Transverse colon (tissue), 4 donors: ENCODE measurements around the gene CSNK2B. TPM values are rescaled to one million over a fixed set of nuclear protein-coding genes. Genes with fewer than 3 reads are reported as not detected.

Source experiments
- DNase-seq: peaks from one replicate; pipeline ENCODE4 v3.0.0-alpha.2; 2019
- H3K27ac ChIP-seq, 4 donors: fragments of 200-600 bp; sonication (generic); 2 replicates each; pipeline ENCODE4 v1.5.1; 2016 to 2018; ENCODE audit warnings: inconsistent platforms in 4 of 4
- H3K27me3 ChIP-seq: fragments of 200-600 bp; sonication (generic); 2 replicates; pipeline ENCODE4 v1.5.1; 2017; ENCODE audit warnings: inconsistent platforms
- H3K36me3 ChIP-seq, 4 donors: fragments of 200-600 bp; sonication (generic); 2 replicates each; pipeline ENCODE4 v1.5.1; 2017 to 2019; ENCODE audit warnings: inconsistent platforms in 4 of 4
- H3K4me1 ChIP-seq, 4 donors: fragments of 200-600 bp; sonication (generic); 2 replicates each; pipeline ENCODE4 v1.5.1; 2017 to 2020; ENCODE audit warnings: inconsistent platforms in 4 of 4
- H3K4me3 ChIP-seq, 4 donors: fragments of 200-600 bp; sonication (generic); 1 replicate in 1 of 4; 2 replicates in 3 of 4; pipeline versions ENCODE4 v1.5.1 to v1.6.1; 2017 to 2019; ENCODE audit warnings: inconsistent platforms in 4 of 4
- H3K9me3 ChIP-seq, 2 donors: fragments of 200-600 bp; sonication (generic); 2 replicates each; pipeline ENCODE4 v1.5.1; 2017 to 2019; ENCODE audit warnings: inconsistent platforms in 2 of 2
- CTCF ChIP-seq, 5 experiments: fragments of 200-600 bp in 3 of 5; fragments of 450-650 bp in 2 of 5; sonication (generic) in 3 of 5; IDR thresholded peaks; 1 replicate in 2 of 5; 2 replicates in 3 of 5; pipeline ENCODE4 v1.5.1; 2016 to 2017; ENCODE audit warnings: antibody characterized with exemption in 5 of 5, inconsistent platforms in 3 of 5, mild to moderate bottlenecking in 2 of 5, moderate library complexity in 1 of 5
- EP300 ChIP-seq: sonication (generic); formaldehyde crosslinking; IDR thresholded peaks from one replicate; pipeline ENCODE4 v1.6.1; 2017; ENCODE audit warnings: antibody characterized with exemption, low read depth
- POLR2A ChIP-seq: fragments of 450-650 bp; IDR thresholded peaks from one replicate; pipeline ENCODE4 v1.6.1; 2016; ENCODE audit warnings: antibody characterized with exemption, mild to moderate bottlenecking, moderate library complexity
- POLR2AphosphoS5 ChIP-seq, 3 donors: sonication (generic); formaldehyde crosslinking; IDR thresholded peaks; one replicate each; pipeline ENCODE4 v1.6.1; 2016; ENCODE audit warnings: antibody characterized with exemption in 3 of 3
- WGBS, 2 donors: methylation state at CpG; one replicate each; pipeline ENCODE4 v1.1.5; 2018; ENCODE audit warnings: low coverage in 1 of 2; 5-methylcytosine and 5-hydroxymethylcytosine counted together
- in situ Hi-C, 4 donors: fragments of 200-750 bp; cut with MboI; loops; one replicate each; pipeline versions ENCODE4 v1.15.0 to v1.15.1; 2017; ENCODE audit warnings: low sequenced_read_pairs in 3 of 4, low pct_ligation_motif_present in 1 of 4, low pct_unique_long_range_greater_than_20kb in 1 of 4
- intact Hi-C: fragments of 100-400 bp; cut with DNase I; formaldehyde crosslinking; loops from one replicate; pipeline ENCODE4 v1.15.1; 2023; ENCODE audit warnings: low total_unique reads
- total RNA-seq, 4 donors: library from RNA; depleted of rRNA; stranded (reverse); fragments of >200 nt; gene quantifications; one replicate each; pipeline ENCODE4 v1.1.0, GENCODE V29; 2016

Gene CSNK2B
- total RNA-seq, 4 donors from 2014 or later = 182 to 231 (median 210) TPM

GRCh38 chr6:31639449-31639861 lies 26.4 kb upstream of the CSNK2B start:
- intact Hi-C loops = no loop called here
- 78 to 81% methylated on average over 5 to 10 of the region's 10 CpGs for WGBS, 2 donors
- no peaks in the 10 kb centered on the region for H3K9me3 ChIP-seq
- H3K4me3 ChIP-seq = no peak overlapping the region
- TF ChIP-seq POLR2AphosphoS5 (IDR thresholded peaks at IDR 0.05) (no peak), EP300 (no peak), CTCF (IDR thresholded peaks at IDR 0.05) (no peak), POLR2A (no peak)
- DNase-seq = no peak
- in situ Hi-C loops = no loop called here
- no peak overlapping the region for H3K27ac ChIP-seq
- no peaks in the 10 kb centered on the region for H3K4me1 ChIP-seq
- H3K36me3 ChIP-seq = peaks cover 0 to 83% (median 41%) of the 10 kb centered on the region in 4 donors
- no peaks in the 10 kb centered on the region for H3K27me3 ChIP-seq

GRCh38 chr6:31640612-31641011 lies 25.3 kb upstream of the CSNK2B start:
- in situ Hi-C loops (no loop called here), intact Hi-C loops (no loop called here)
- WGBS, 2 donors = 98 to 100% methylated on average over 2 to 6 of the region's 6 CpGs
- DNase-seq = no peak
- H3K27me3 ChIP-seq = no peaks in the 10 kb centered on the region
- H3K36me3 ChIP-seq = peaks cover 0 to 77% (median 36%) of the 10 kb centered on the region in 4 donors
- H3K9me3 ChIP-seq = no peaks in the 10 kb centered on the region
- TF ChIP-seq POLR2AphosphoS5 (IDR thresholded peaks at IDR 0.05) (no peak), POLR2A (no peak), EP300 (no peak), CTCF (IDR thresholded peaks at IDR 0.05) (no peak)
- no peaks in the 10 kb centered on the region for H3K4me1 ChIP-seq
- H3K27ac ChIP-seq = no peak overlapping the region
- H3K4me3 ChIP-seq = no peak overlapping the region

- TF ChIP-seq POLR2A (no peak), POLR2AphosphoS5 (IDR thresholded peaks at IDR 0.05) (no peak), EP300 (no peak), CTCF (IDR thresholded peaks at IDR 0.05) (no peak)
- no peak overlapping the region for H3K4me3 ChIP-seq
- no peaks in the 10 kb centered on the region for H3K27me3 ChIP-seq
- intact Hi-C loops (no loop called here), in situ Hi-C loops (no loop called here)
- H3K9me3 ChIP-seq = no peaks in the 10 kb centered on the region
- no peak for DNase-seq
- H3K4me1 ChIP-seq = no peaks in the 10 kb centered on the region
- H3K27ac ChIP-seq = no peak overlapping the region
- H3K36me3 ChIP-seq = peaks cover 0 to 77% (median 34%) of the 10 kb centered on the region in 4 donors
- WGBS, 2 donors = 83 to 89% methylated on average over 1 to 4 of the region's 4 CpGs
These were observed 24.5 kb upstream of the CSNK2B start for GRCh38 chr6:31641370-31641769.

- Histone ChIP-seq H3K27me3 (no peaks in the 10 kb centered on the region), H3K4me1 (no peaks in the 10 kb centered on the region), H3K36me3 (peaks cover 0 to 80% (median 37%) of the 10 kb centered on the region in 4 donors), H3K27ac (no peak overlapping the region), H3K9me3 (no peaks in the 10 kb centered on the region), H3K4me3 (no peak overlapping the region)
- TF ChIP-seq CTCF (IDR thresholded peaks at IDR 0.05) = no peak
- no peak for TF ChIP-seq EP300
- TF ChIP-seq POLR2A = no peak
- no peak for TF ChIP-seq POLR2AphosphoS5 (IDR thresholded peaks at IDR 0.05)
- no peak for DNase-seq
- intact Hi-C loops = no loop called here
- in situ Hi-C loops = no loop called here
- 92 to 100% methylated on average over 3 to 6 of the region's 6 CpGs for whole genome bisulfite sequencing, 2 donors
These were observed 22.9 kb upstream of the CSNK2B start for GRCh38 chr6:31642798-31643570.
